ENCODE data around the gene TSSK6. TPM values are rescaled to one million over a fixed set of nuclear protein-coding genes. Genes with fewer than 3 reads are reported as not detected.

Gene TSSK6
- total and polyA plus RNA-seq, 2 donors = 1.2 to 3.0 TPM

- WGBS = 94% methylated on average over 27 of the region's 27 CpGs
- peaks cover 0 to 2% of the 10 kb centered on the region in 2 donors for H3K36me3 ChIP-seq (ENCODE audit: control insufficient read depth in 2 of 2, insufficient read depth in 2 of 2, low read length in 1 of 2)
- H3K9me3 ChIP-seq (ENCODE audit: control insufficient read depth in 2 of 2, insufficient read depth in 1 of 2, low read length in 1 of 2) = peaks cover 0 to 9% of the 10 kb centered on the region in 2 donors
- H3K27ac ChIP-seq (ENCODE audit: low read depth in 1 of 2, low read length in 1 of 2) = no peak overlapping the region
- H3K4me1 ChIP-seq (ENCODE audit: control insufficient read depth in 2 of 2, insufficient read depth in 2 of 2, low read length in 2 of 2) = peaks cover 9 to 33% of the 10 kb centered on the region in 2 donors
- H3K27me3 ChIP-seq (ENCODE audit: control insufficient read depth in 2 of 2, insufficient read depth in 1 of 2, low read length in 1 of 2) = peaks cover 22 to 37% of the 10 kb centered on the region in 2 donors
- no peak overlapping the region for H3K4me3 ChIP-seq (ENCODE audit: low read length in 2 of 2)
- DNase-seq (ENCODE audit: low read depth in 6 of 9, low spot score in 9 of 9) = no peak
Measured at GRCh38 chr19:19534556-19535265, 19.4 kb upstream of the TSSK6 start.

DNA sequence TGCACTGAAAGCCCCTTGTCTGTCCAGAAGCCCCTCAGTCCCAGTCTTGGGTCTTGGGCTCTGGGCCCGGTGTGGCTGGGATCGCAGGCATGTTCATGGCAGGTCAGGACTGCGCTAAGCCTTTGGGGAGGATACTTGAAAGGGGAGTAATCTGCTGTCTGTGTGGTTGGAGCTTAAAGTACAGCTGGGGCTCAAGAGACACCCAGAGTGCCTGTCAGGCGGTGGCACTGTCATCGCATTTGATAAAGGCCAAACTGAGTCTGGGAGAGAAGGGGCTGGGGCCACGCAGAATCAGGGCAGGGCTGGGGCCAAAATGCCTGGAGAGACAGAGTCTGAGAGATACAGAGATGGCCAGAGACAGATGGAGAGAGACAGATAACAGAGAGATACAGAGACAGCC lies 18.5 kb upstream of the TSSK6 start:
- Histone ChIP-seq H3K27me3 (ENCODE audit: control insufficient read depth in 2 of 2, insufficient read depth in 1 of 2, low read length in 1 of 2) (peaks cover 16 to 28% of the 10 kb centered on the region in 2 donors), H3K4me1 (ENCODE audit: control insufficient read depth in 2 of 2, insufficient read depth in 2 of 2, low read length in 2 of 2) (peaks cover 9 to 31% of the 10 kb centered on the region in 2 donors), H3K4me3 (ENCODE audit: low read length in 2 of 2) (no peak overlapping the region), H3K27ac (ENCODE audit: low read depth in 1 of 2, low read length in 1 of 2) (no peak overlapping the region), H3K36me3 (ENCODE audit: control insufficient read depth in 2 of 2, insufficient read depth in 2 of 2, low read length in 1 of 2) (peaks cover 2 to 8% of the 10 kb centered on the region in 2 donors), H3K9me3 (ENCODE audit: control insufficient read depth in 2 of 2, insufficient read depth in 1 of 2, low read length in 1 of 2) (peaks cover 0 to 9% of the 10 kb centered on the region in 2 donors)
- no peak for DNase-seq (ENCODE audit: low read depth in 6 of 9, low spot score in 9 of 9)
- WGBS = 94% methylated on average over 6 of the region's 6 CpGs

DNA sequence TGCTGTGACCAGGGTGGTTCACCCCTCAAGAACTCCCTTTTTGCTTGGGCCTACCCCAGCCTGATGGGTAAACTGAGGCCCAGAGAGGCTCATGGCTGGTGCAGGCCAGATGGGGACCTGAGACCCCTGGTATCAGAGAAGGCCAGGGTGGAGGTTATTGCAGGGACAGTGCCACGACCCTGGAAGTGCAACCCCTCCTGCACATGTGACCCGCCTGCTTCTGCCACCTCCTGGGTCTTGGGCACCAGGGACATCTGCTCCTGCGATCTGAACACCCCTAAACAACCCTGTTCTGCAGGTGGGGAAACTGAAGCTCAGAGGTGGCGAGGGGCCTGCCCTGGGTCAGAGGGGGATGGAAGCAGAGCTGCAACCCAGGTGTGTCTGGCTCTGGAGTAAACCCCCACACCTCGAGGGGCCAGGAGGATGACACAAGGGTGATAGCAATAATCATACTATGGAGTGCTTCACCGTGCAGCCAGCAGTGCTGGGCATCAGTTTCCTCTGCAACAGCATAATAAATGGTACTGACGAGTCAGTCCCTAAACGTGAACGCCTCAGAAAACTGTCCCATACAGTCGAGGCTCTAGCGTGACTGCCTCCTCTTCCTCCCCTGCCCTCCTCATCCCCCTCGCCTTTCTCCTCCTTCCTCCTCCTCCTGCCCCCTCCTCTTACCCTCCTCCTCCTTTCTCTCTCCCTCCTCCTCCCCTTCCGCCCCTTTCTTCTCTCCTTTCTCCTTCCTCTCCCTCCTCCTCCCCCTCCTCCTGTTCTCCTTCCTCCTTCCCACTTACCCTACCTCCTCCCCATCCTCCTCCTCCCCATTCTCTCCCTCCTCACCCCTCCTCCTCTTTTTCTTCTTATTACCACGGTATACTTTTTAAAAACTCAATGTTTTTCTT lies 17.7 kb upstream of the TSSK6 start:
- Histone ChIP-seq H3K9me3 (ENCODE audit: control insufficient read depth in 2 of 2, insufficient read depth in 1 of 2, low read length in 1 of 2) (peaks cover 0 to 9% of the 10 kb centered on the region in 2 donors), H3K36me3 (ENCODE audit: control insufficient read depth in 2 of 2, insufficient read depth in 2 of 2, low read length in 1 of 2) (peaks cover 8 to 15% of the 10 kb centered on the region in 2 donors), H3K27me3 (ENCODE audit: control insufficient read depth in 2 of 2, insufficient read depth in 1 of 2, low read length in 1 of 2) (peaks cover 8 to 20% of the 10 kb centered on the region in 2 donors), H3K4me1 (ENCODE audit: control insufficient read depth in 2 of 2, insufficient read depth in 2 of 2, low read length in 2 of 2) (peaks cover 4 to 24% of the 10 kb centered on the region in 2 donors), H3K27ac (ENCODE audit: low read depth in 1 of 2, low read length in 1 of 2) (peak overlapping the region in 1 of 2 donors; percentile 32), H3K4me3 (ENCODE audit: low read length in 2 of 2) (no peak overlapping the region)
- DNase-seq (ENCODE audit: low read depth in 6 of 9, low spot score in 9 of 9) = no peak
- WGBS = 82% methylated on average over 14 of the region's 14 CpGs

DNA sequence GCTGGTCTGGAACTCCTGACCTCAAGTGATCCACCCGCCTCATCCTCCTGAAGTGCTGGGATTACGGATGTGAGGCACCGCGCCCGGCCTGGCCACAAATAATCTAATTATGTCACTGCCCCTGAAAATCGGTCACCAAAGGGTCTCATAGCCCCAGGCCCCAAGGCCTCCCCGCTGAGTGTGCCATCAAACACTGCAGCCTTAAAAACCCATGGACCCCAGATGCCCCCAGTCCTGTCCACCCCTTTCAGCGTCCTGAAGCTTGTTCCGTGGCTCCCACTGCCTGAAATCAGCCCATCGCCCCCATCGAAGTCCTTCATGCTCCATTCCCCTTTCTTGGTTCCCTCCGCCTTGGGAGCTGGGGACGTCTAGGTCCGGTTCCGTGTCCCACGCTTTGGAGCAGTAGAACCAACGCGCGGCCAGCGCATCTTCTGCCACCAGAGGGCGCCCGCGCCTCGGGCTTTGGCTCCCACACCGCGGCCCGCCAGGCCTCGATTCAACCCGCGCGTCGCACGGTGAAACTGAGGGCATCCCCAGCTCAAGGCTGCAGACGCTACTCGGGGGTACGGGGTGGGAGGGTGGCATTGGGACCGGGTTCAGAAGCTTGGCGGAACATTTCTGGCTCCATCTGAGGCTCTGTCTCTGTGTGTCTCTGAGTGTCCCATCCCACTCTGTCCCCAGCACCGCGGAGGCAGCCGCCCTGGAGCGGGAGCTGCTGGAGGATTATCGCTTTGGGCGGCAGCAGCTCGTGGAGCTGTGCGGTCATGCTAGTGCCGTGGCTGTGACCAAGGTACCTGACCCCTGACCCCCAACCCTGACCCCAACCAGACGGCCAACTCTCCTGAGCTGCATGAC lies 16.8 kb upstream of the TSSK6 start:
- H3K9me3 ChIP-seq (ENCODE audit: control insufficient read depth in 2 of 2, insufficient read depth in 1 of 2, low read length in 1 of 2) = peaks cover 0 to under 1% of the 10 kb centered on the region in 2 donors
- 37% methylated on average over 48 of the region's 48 CpGs for WGBS
- peaks cover 2 to 12% of the 10 kb centered on the region in 2 donors for H3K27me3 ChIP-seq (ENCODE audit: control insufficient read depth in 2 of 2, insufficient read depth in 1 of 2, low read length in 1 of 2)
- H3K4me1 ChIP-seq (ENCODE audit: control insufficient read depth in 2 of 2, insufficient read depth in 2 of 2, low read length in 2 of 2) = peaks cover 4 to 21% of the 10 kb centered on the region in 2 donors
- H3K36me3 ChIP-seq (ENCODE audit: control insufficient read depth in 2 of 2, insufficient read depth in 2 of 2, low read length in 1 of 2) = peaks cover 16 to 24% of the 10 kb centered on the region in 2 donors
- DNase-seq (ENCODE audit: low read depth in 6 of 9, low spot score in 9 of 9) = peak in 8 of 9 donors; percentile 61 to 88 (median 76)
- H3K4me3 ChIP-seq (ENCODE audit: low read length in 2 of 2) = no peak overlapping the region
- H3K27ac ChIP-seq (ENCODE audit: low read depth in 1 of 2, low read length in 1 of 2) = no peak overlapping the region

- no peak for DNase-seq (ENCODE audit: low read depth in 6 of 9, low spot score in 9 of 9)
- Histone ChIP-seq H3K27me3 (ENCODE audit: control insufficient read depth in 2 of 2, insufficient read depth in 1 of 2, low read length in 1 of 2) (peaks cover 0 to 2% of the 10 kb centered on the region in 2 donors), H3K4me3 (ENCODE audit: low read length in 2 of 2) (no peak overlapping the region), H3K9me3 (ENCODE audit: control insufficient read depth in 2 of 2, insufficient read depth in 1 of 2, low read length in 1 of 2) (peaks cover 0 to 3% of the 10 kb centered on the region in 2 donors), H3K4me1 (ENCODE audit: control insufficient read depth in 2 of 2, insufficient read depth in 2 of 2, low read length in 2 of 2) (peaks cover 4 to 31% of the 10 kb centered on the region in 2 donors), H3K27ac (ENCODE audit: low read depth in 1 of 2, low read length in 1 of 2) (no peak overlapping the region), H3K36me3 (ENCODE audit: control insufficient read depth in 2 of 2, insufficient read depth in 2 of 2, low read length in 1 of 2) (peaks cover 17 to 37% of the 10 kb centered on the region in 2 donors)
- 96% methylated on average over 4 of the region's 4 CpGs for WGBS
Measured at GRCh38 chr19:19530889-19531288, 15.5 kb upstream of the TSSK6 start.

GRCh38 chr19:19530423-19530804 lies 15.1 kb upstream of the TSSK6 start:
- Histone ChIP-seq H3K27ac (ENCODE audit: low read depth in 1 of 2, low read length in 1 of 2) (no peak overlapping the region), H3K36me3 (ENCODE audit: control insufficient read depth in 2 of 2, insufficient read depth in 2 of 2, low read length in 1 of 2) (peaks cover 21 to 41% of the 10 kb centered on the region in 2 donors), H3K27me3 (ENCODE audit: control insufficient read depth in 2 of 2, insufficient read depth in 1 of 2, low read length in 1 of 2) (no peaks in the 10 kb centered on the region), H3K9me3 (ENCODE audit: control insufficient read depth in 2 of 2, insufficient read depth in 1 of 2, low read length in 1 of 2) (peaks cover 0 to 3% of the 10 kb centered on the region in 2 donors), H3K4me1 (ENCODE audit: control insufficient read depth in 2 of 2, insufficient read depth in 2 of 2, low read length in 2 of 2) (peaks cover 4 to 31% of the 10 kb centered on the region in 2 donors), H3K4me3 (ENCODE audit: low read length in 2 of 2) (no peak overlapping the region)
- WGBS = 83% methylated on average over 9 of the region's 9 CpGs
- DNase-seq (ENCODE audit: low read depth in 6 of 9, low spot score in 9 of 9) = no peak

DNA sequence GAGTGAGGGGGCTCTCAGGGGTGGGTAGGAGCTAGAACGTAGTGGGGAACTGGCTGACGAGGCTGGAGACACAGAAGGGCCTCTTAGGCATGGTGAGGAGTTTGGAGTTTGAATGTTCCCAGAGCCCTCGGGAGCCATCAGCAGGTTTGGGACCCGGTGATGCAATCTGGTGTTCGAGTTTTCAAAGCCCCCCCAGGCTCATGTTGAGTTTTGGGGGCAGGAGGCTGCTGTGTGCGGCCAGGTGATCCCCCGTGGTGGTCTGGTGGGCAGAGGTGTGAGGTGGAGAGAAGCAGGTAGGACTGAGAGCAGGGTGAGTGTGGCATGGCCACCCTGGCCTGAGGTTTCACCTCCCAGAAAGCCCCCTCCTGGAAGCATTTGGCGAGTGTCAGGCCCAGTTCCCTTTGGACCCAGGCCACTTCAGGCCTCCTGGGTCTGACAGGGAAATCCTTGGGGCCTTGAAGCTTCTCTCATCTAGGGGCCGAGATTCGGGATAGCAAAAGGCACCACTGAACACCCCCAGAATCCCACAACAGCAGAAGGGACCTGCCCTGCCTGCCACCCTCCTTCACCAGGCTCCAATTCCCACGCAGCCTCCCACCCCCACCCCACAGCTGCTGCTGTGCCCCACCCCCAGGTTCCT lies 14.6 kb upstream of the TSSK6 start:
- Histone ChIP-seq H3K27me3 (ENCODE audit: control insufficient read depth in 2 of 2, insufficient read depth in 1 of 2, low read length in 1 of 2) (no peaks in the 10 kb centered on the region), H3K27ac (ENCODE audit: low read depth in 1 of 2, low read length in 1 of 2) (no peak overlapping the region), H3K9me3 (ENCODE audit: control insufficient read depth in 2 of 2, insufficient read depth in 1 of 2, low read length in 1 of 2) (peaks cover 0 to 3% of the 10 kb centered on the region in 2 donors), H3K4me1 (ENCODE audit: control insufficient read depth in 2 of 2, insufficient read depth in 2 of 2, low read length in 2 of 2) (peaks cover 4 to 36% of the 10 kb centered on the region in 2 donors), H3K36me3 (ENCODE audit: control insufficient read depth in 2 of 2, insufficient read depth in 2 of 2, low read length in 1 of 2) (peaks cover 26 to 45% of the 10 kb centered on the region in 2 donors), H3K4me3 (ENCODE audit: low read length in 2 of 2) (no peak overlapping the region)
- 95% methylated on average over 11 of the region's 11 CpGs for WGBS
- DNase-seq (ENCODE audit: low read depth in 6 of 9, low spot score in 9 of 9) = no peak

- H3K9me3 ChIP-seq (ENCODE audit: control insufficient read depth in 2 of 2, insufficient read depth in 1 of 2, low read length in 1 of 2) = peaks cover 0 to 3% of the 10 kb centered on the region in 2 donors
- H3K4me1 ChIP-seq (ENCODE audit: control insufficient read depth in 2 of 2, insufficient read depth in 2 of 2, low read length in 2 of 2) = peaks cover 4 to 45% of the 10 kb centered on the region in 2 donors
- H3K27me3 ChIP-seq (ENCODE audit: control insufficient read depth in 2 of 2, insufficient read depth in 1 of 2, low read length in 1 of 2) = no peaks in the 10 kb centered on the region
- no peak within 1 kb of the TSS for H3K4me3 ChIP-seq (ENCODE audit: low read length in 2 of 2)
- DNase-seq (ENCODE audit: low read depth in 6 of 9, low spot score in 9 of 9) = no peak
- 96% methylated on average over 50 of the region's 50 CpGs for WGBS
- peaks cover 30 to 53% of the 10 kb centered on the region in 2 donors for H3K36me3 ChIP-seq (ENCODE audit: control insufficient read depth in 2 of 2, insufficient read depth in 2 of 2, low read length in 1 of 2)
- no peak within 1 kb of the TSS for H3K27ac ChIP-seq (ENCODE audit: low read depth in 1 of 2, low read length in 1 of 2)
Measured at GRCh38 chr19:19528721-19529490, 13.6 kb upstream of the TSSK6 start, which contains the start of gene YJEFN3. Gene YJEFN3, plus strand, starts transcription at chr19:19528911. Its CDS starts 22 bp downstream, at chr19:19528933.

All from thymus (tissue), 11 donors.